Measurements from ENCODE around the gene SLC17A6.

Gene SLC17A6

GRCh38 chr11:22343032-22343324, 4.8 kb downstream of the SLC17A6 start:
- Histone ChIP-seq H3K9ac (ENCODE audit: low read depth, low read length) (no peak overlapping the region), H3K4me1 (ENCODE audit: control insufficient read depth, insufficient read depth, low read length) (peaks cover 12% of the 10 kb centered on the region), H3K9me3 (ENCODE audit: control insufficient read depth, insufficient read depth, low read length) (no peaks in the 10 kb centered on the region), H3K4me3 (ENCODE audit: low read depth, low read length) (peak overlapping the region; percentile 79), H3K27me3 (ENCODE audit: control insufficient read depth, insufficient read depth, low read length) (peaks cover 66% of the 10 kb centered on the region), H3K36me3 (ENCODE audit: control insufficient read depth, insufficient read depth, low read length) (no peaks in the 10 kb centered on the region)

- peaks cover 61% of the 10 kb centered on the region for H3K27me3 ChIP-seq (ENCODE audit: control insufficient read depth, insufficient read depth, low read length)
- H3K4me1 ChIP-seq (ENCODE audit: control insufficient read depth, insufficient read depth, low read length): peaks cover 12% of the 10 kb centered on the region
- H3K4me3 ChIP-seq (ENCODE audit: low read depth, low read length): peak overlapping the region; percentile 79
- no peaks in the 10 kb centered on the region for H3K9me3 ChIP-seq (ENCODE audit: control insufficient read depth, insufficient read depth, low read length)
- H3K36me3 ChIP-seq (ENCODE audit: control insufficient read depth, insufficient read depth, low read length): no peaks in the 10 kb centered on the region
- H3K9ac ChIP-seq (ENCODE audit: low read depth, low read length): no peak overlapping the region
These were observed 5.3 kb downstream of the SLC17A6 start for GRCh38 chr11:22343371-22344032.

GRCh38 chr11:22344081-22344480, 5.9 kb downstream of the SLC17A6 start:
- H3K36me3 ChIP-seq (ENCODE audit: control insufficient read depth, insufficient read depth, low read length): no peaks in the 10 kb centered on the region
- H3K9me3 ChIP-seq (ENCODE audit: control insufficient read depth, insufficient read depth, low read length): no peaks in the 10 kb centered on the region
- H3K4me3 ChIP-seq (ENCODE audit: low read depth, low read length): peak overlapping the region; percentile 79
- H3K27me3 ChIP-seq (ENCODE audit: control insufficient read depth, insufficient read depth, low read length): peaks cover 57% of the 10 kb centered on the region
- no peak overlapping the region for H3K9ac ChIP-seq (ENCODE audit: low read depth, low read length)
- peaks cover 12% of the 10 kb centered on the region for H3K4me1 ChIP-seq (ENCODE audit: control insufficient read depth, insufficient read depth, low read length)

- H3K9ac ChIP-seq (ENCODE audit: low read depth, low read length): no peak overlapping the region
- H3K9me3 ChIP-seq (ENCODE audit: control insufficient read depth, insufficient read depth, low read length): no peaks in the 10 kb centered on the region
- H3K4me1 ChIP-seq (ENCODE audit: control insufficient read depth, insufficient read depth, low read length): peaks cover 9% of the 10 kb centered on the region
- no peak overlapping the region for H3K4me3 ChIP-seq (ENCODE audit: low read depth, low read length)
- H3K36me3 ChIP-seq (ENCODE audit: control insufficient read depth, insufficient read depth, low read length): no peaks in the 10 kb centered on the region
- peaks cover 36% of the 10 kb centered on the region for H3K27me3 ChIP-seq (ENCODE audit: control insufficient read depth, insufficient read depth, low read length)
These were observed 8.1 kb downstream of the SLC17A6 start for GRCh38 chr11:22346282-22346681.

- Histone ChIP-seq H3K4me3 (ENCODE audit: low read depth, low read length) (no peak overlapping the region), H3K27me3 (ENCODE audit: control insufficient read depth, insufficient read depth, low read length) (peaks cover 19% of the 10 kb centered on the region), H3K9me3 (ENCODE audit: control insufficient read depth, insufficient read depth, low read length) (no peaks in the 10 kb centered on the region), H3K9ac (ENCODE audit: low read depth, low read length) (no peak overlapping the region), H3K4me1 (ENCODE audit: control insufficient read depth, insufficient read depth, low read length) (peaks cover 6% of the 10 kb centered on the region), H3K36me3 (ENCODE audit: control insufficient read depth, insufficient read depth, low read length) (no peaks in the 10 kb centered on the region)
These were observed 9.8 kb downstream of the SLC17A6 start for GRCh38 chr11:22347857-22348487.

GRCh38 chr11:22349491-22349890, 11.3 kb downstream of the SLC17A6 start:
- no peaks in the 10 kb centered on the region for H3K36me3 ChIP-seq (ENCODE audit: control insufficient read depth, insufficient read depth, low read length)
- peaks cover 2% of the 10 kb centered on the region for H3K4me1 ChIP-seq (ENCODE audit: control insufficient read depth, insufficient read depth, low read length)
- H3K4me3 ChIP-seq (ENCODE audit: low read depth, low read length): no peak overlapping the region
- H3K9me3 ChIP-seq (ENCODE audit: control insufficient read depth, insufficient read depth, low read length): no peaks in the 10 kb centered on the region
- H3K9ac ChIP-seq (ENCODE audit: low read depth, low read length): no peak overlapping the region
- peaks cover 7% of the 10 kb centered on the region for H3K27me3 ChIP-seq (ENCODE audit: control insufficient read depth, insufficient read depth, low read length)

- no peaks in the 10 kb centered on the region for H3K36me3 ChIP-seq (ENCODE audit: control insufficient read depth, insufficient read depth, low read length)
- H3K27me3 ChIP-seq (ENCODE audit: control insufficient read depth, insufficient read depth, low read length): no peaks in the 10 kb centered on the region
- no peak overlapping the region for H3K4me3 ChIP-seq (ENCODE audit: low read depth, low read length)
- no peaks in the 10 kb centered on the region for H3K9me3 ChIP-seq (ENCODE audit: control insufficient read depth, insufficient read depth, low read length)
- H3K4me1 ChIP-seq (ENCODE audit: control insufficient read depth, insufficient read depth, low read length): peaks cover 3% of the 10 kb centered on the region
- H3K9ac ChIP-seq (ENCODE audit: low read depth, low read length): no peak overlapping the region
These were observed 21.1 kb downstream of the SLC17A6 start for GRCh38 chr11:22359295-22359694.

GRCh38 chr11:22371160-22371559, 33.0 kb downstream of the SLC17A6 start:
- peaks cover 5% of the 10 kb centered on the region for H3K4me1 ChIP-seq (ENCODE audit: control insufficient read depth, insufficient read depth, low read length)
- no peaks in the 10 kb centered on the region for H3K9me3 ChIP-seq (ENCODE audit: control insufficient read depth, insufficient read depth, low read length)
- H3K27me3 ChIP-seq (ENCODE audit: control insufficient read depth, insufficient read depth, low read length): no peaks in the 10 kb centered on the region
- no peak overlapping the region for H3K9ac ChIP-seq (ENCODE audit: low read depth, low read length)
- H3K36me3 ChIP-seq (ENCODE audit: control insufficient read depth, insufficient read depth, low read length): no peaks in the 10 kb centered on the region
- no peak overlapping the region for H3K4me3 ChIP-seq (ENCODE audit: low read depth, low read length)

GRCh38 chr11:22387126-22387525, 48.9 kb downstream of the SLC17A6 start:
- Histone ChIP-seq H3K9me3 (ENCODE audit: control insufficient read depth, insufficient read depth, low read length) (no peaks in the 10 kb centered on the region), H3K27me3 (ENCODE audit: control insufficient read depth, insufficient read depth, low read length) (no peaks in the 10 kb centered on the region), H3K4me3 (ENCODE audit: low read depth, low read length) (no peak overlapping the region), H3K9ac (ENCODE audit: low read depth, low read length) (no peak overlapping the region), H3K4me1 (ENCODE audit: control insufficient read depth, insufficient read depth, low read length) (peaks cover 4% of the 10 kb centered on the region), H3K36me3 (ENCODE audit: control insufficient read depth, insufficient read depth, low read length) (no peaks in the 10 kb centered on the region)

GRCh38 chr11:22389526-22390282, 51.5 kb downstream of the SLC17A6 start:
- H3K4me3 ChIP-seq (ENCODE audit: low read depth, low read length): no peak overlapping the region
- no peak overlapping the region for H3K9ac ChIP-seq (ENCODE audit: low read depth, low read length)
- no peaks in the 10 kb centered on the region for H3K27me3 ChIP-seq (ENCODE audit: control insufficient read depth, insufficient read depth, low read length)
- H3K9me3 ChIP-seq (ENCODE audit: control insufficient read depth, insufficient read depth, low read length): no peaks in the 10 kb centered on the region
- H3K4me1 ChIP-seq (ENCODE audit: control insufficient read depth, insufficient read depth, low read length): no peaks in the 10 kb centered on the region
- H3K36me3 ChIP-seq (ENCODE audit: control insufficient read depth, insufficient read depth, low read length): no peaks in the 10 kb centered on the region

GRCh38 chr11:22390283-22390655, 52.1 kb downstream of the SLC17A6 start:
- no peaks in the 10 kb centered on the region for H3K4me1 ChIP-seq (ENCODE audit: control insufficient read depth, insufficient read depth, low read length)
- no peaks in the 10 kb centered on the region for H3K36me3 ChIP-seq (ENCODE audit: control insufficient read depth, insufficient read depth, low read length)
- H3K27me3 ChIP-seq (ENCODE audit: control insufficient read depth, insufficient read depth, low read length): no peaks in the 10 kb centered on the region
- H3K9me3 ChIP-seq (ENCODE audit: control insufficient read depth, insufficient read depth, low read length): no peaks in the 10 kb centered on the region
- no peak overlapping the region for H3K4me3 ChIP-seq (ENCODE audit: low read depth, low read length)
- no peak overlapping the region for H3K9ac ChIP-seq (ENCODE audit: low read depth, low read length)

- Histone ChIP-seq H3K4me3 (ENCODE audit: low read depth, low read length) (no peak overlapping the region), H3K36me3 (ENCODE audit: control insufficient read depth, insufficient read depth, low read length) (no peaks in the 10 kb centered on the region)
These were observed 54.4 kb downstream of the SLC17A6 start for GRCh38 chr11:22392561-22392960.

More at GRCh38 chr11:22392561-22392960, 54.4 kb downstream of the SLC17A6 start:
- Histone ChIP-seq H3K9ac (ENCODE audit: low read depth, low read length) (no peak overlapping the region), H3K9me3 (ENCODE audit: control insufficient read depth, insufficient read depth, low read length) (no peaks in the 10 kb centered on the region), H3K4me1 (ENCODE audit: control insufficient read depth, insufficient read depth, low read length) (no peaks in the 10 kb centered on the region), H3K27me3 (ENCODE audit: control insufficient read depth, insufficient read depth, low read length) (no peaks in the 10 kb centered on the region)

Data from iPS-15b (cell line).